GM23338 (cell line): ENCODE measurements around the gene RHBDF2. TPM values are rescaled to one million over a fixed set of nuclear protein-coding genes. Genes with fewer than 3 reads are reported as not detected.

Source experiments
- ATAC-seq: fragments of 200-7000 bp; cut with Tn5 transposase; 3 replicates; pipeline ENCODE4 v1.9.1; 2020
- DNase-seq: peaks from one replicate; pipeline ENCODE4 v3.0.0-alpha.2; 2015; ENCODE audit warnings: low spot score
- H2AFZ ChIP-seq: fragments of 200-600 bp; sonication (generic); 2 replicates; pipeline ENCODE4 v1.8.0; 2016; ENCODE audit warnings: antibody characterized with exemption, mild to moderate bottlenecking, moderate library complexity
- H3F3A ChIP-seq: fragments of 200-600 bp; sonication (generic); replicated peaks from 2 replicates; pipeline ENCODE4 v1.8.0; 2017; ENCODE audit warnings: antibody characterized with exemption, mixed run types, low read depth
- H3K27ac ChIP-seq: fragments of 200-600 bp; sonication (generic); 2 replicates; pipeline ENCODE4 v1.6.1; 2016; ENCODE audit warnings: low read depth
- H3K27me3 ChIP-seq: fragments of 200-600 bp; sonication (generic); 2 replicates; pipeline ENCODE4 v1.8.0; 2016; ENCODE audit warnings: mild to moderate bottlenecking, mixed run types, moderate library complexity; ENCODE audit not compliant: insufficient read depth
- H3K36me3 ChIP-seq: fragments of 200-600 bp; sonication (generic); 2 replicates; pipeline ENCODE4 v1.8.0; 2016; ENCODE audit warnings: mild to moderate bottlenecking; ENCODE audit not compliant: insufficient read depth
- H3K4me1 ChIP-seq: fragments of 200-600 bp; sonication (generic); 2 replicates; pipeline ENCODE4 v1.8.0; 2016; ENCODE audit warnings: mild to moderate bottlenecking, moderate library complexity; ENCODE audit not compliant: insufficient read depth
- H3K4me2 ChIP-seq: fragments of 200-600 bp; sonication (generic); 2 replicates; pipeline ENCODE4 v1.7.1; 2017; ENCODE audit warnings: mixed run types
- H3K4me3 ChIP-seq: fragments of 200-600 bp; sonication (generic); 2 replicates; pipeline ENCODE4 v1.6.1; 2016; ENCODE audit warnings: mixed run types
- H3K79me2 ChIP-seq: fragments of 200-600 bp; sonication (generic); replicated peaks from 2 replicates; pipeline ENCODE4 v1.8.0; 2017; ENCODE audit warnings: mild to moderate bottlenecking; ENCODE audit not compliant: insufficient read depth
- H3K9me2 ChIP-seq: fragments of 200-600 bp; sonication (generic); 2 replicates; pipeline ENCODE4 v1.8.0; 2017; ENCODE audit not compliant: insufficient read depth
- H4K20me1 ChIP-seq: fragments of 200-600 bp; sonication (generic); replicated peaks from 2 replicates; pipeline ENCODE4 v1.8.0; 2017; ENCODE audit warnings: mild to moderate bottlenecking; ENCODE audit not compliant: insufficient read depth
- H3K27ac Mint-ChIP-seq: 2 replicates; pipeline ENCODE4 v1.8.0; 2020; ENCODE audit warnings: inconsistent platforms, mild to moderate bottlenecking, moderate library complexity, mixed read lengths
- H3K27me3 Mint-ChIP-seq: 3 replicates; pipeline ENCODE4 v1.8.0; 2022; ENCODE audit warnings: low read depth, mild to moderate bottlenecking, moderate library complexity, mixed read lengths, inconsistent platforms; ENCODE audit not compliant: insufficient read depth, poor library complexity
- H3K36me3 Mint-ChIP-seq: 3 replicates; pipeline ENCODE4 v1.8.0; 2021; ENCODE audit warnings: low read depth, mild to moderate bottlenecking, inconsistent platforms, moderate library complexity, mixed read lengths
- H3K4me1 Mint-ChIP-seq: 3 replicates; pipeline ENCODE4 v1.8.0; 2020; ENCODE audit warnings: mild to moderate bottlenecking, inconsistent platforms, mixed read lengths
- H3K4me3 Mint-ChIP-seq: 3 replicates; pipeline ENCODE4 v1.8.0; 2021; ENCODE audit warnings: moderate library complexity, mild to moderate bottlenecking, inconsistent platforms, mixed read lengths
- H3K9me3 Mint-ChIP-seq: 3 replicates; pipeline ENCODE4 v1.8.0; 2020; ENCODE audit warnings: moderate library complexity, mild to moderate bottlenecking, inconsistent platforms, mixed read lengths
- CREB1 ChIP-seq: fragments of 250-450 bp; sonication (Bioruptor Pico); IDR thresholded peaks from 2 replicates; pipeline ENCODE4 v1.5.0; 2020; ENCODE audit warnings: low read depth, mild to moderate bottlenecking, moderate library complexity
- CTCF ChIP-seq, 2 experiments: fragments of 200-600 bp in 1 of 2; sonication (generic) in 1 of 2; conservative IDR thresholded peaks; 2 replicates each; pipeline versions ENCODE4 v1.5.1 to v1.6.1; 2016 to 2017; ENCODE audit warnings: antibody characterized with exemption in 2 of 2, low read depth in 2 of 2, mild to moderate bottlenecking in 2 of 2, moderate library complexity in 1 of 2
- ETS1 ChIP-seq: IDR thresholded peaks from 2 replicates; pipeline ENCODE4 v1.6.1; 2016; ENCODE audit warnings: antibody characterized with exemption
- EZH2 ChIP-seq: fragments of 200-600 bp; sonication (generic); IDR thresholded peaks from one replicate; pipeline ENCODE4 v1.8.0; 2017; ENCODE audit warnings: antibody characterized with exemption, mild to moderate bottlenecking, low read depth; ENCODE audit not compliant: unreplicated experiment
- EZH2phosphoT487 ChIP-seq: fragments of 200-600 bp; sonication (generic); IDR thresholded peaks from one replicate; pipeline ENCODE4 v1.8.1; 2018; ENCODE audit warnings: antibody characterized with exemption; ENCODE audit not compliant: unreplicated experiment
- JUNB ChIP-seq: IDR thresholded peaks from one replicate; pipeline ENCODE4 v1.6.1; 2016; ENCODE audit warnings: antibody characterized with exemption; ENCODE audit not compliant: unreplicated experiment
- NANOG ChIP-seq: IDR thresholded peaks from 2 replicates; pipeline ENCODE4 v1.6.1; 2016; ENCODE audit warnings: antibody characterized with exemption, borderline replicate concordance
- REST ChIP-seq: IDR thresholded peaks from one replicate; pipeline ENCODE4 v1.6.1; 2018; ENCODE audit warnings: antibody characterized with exemption; ENCODE audit not compliant: unreplicated experiment
- STAT1 ChIP-seq: IDR thresholded peaks from one replicate; pipeline ENCODE4 v1.6.1; 2016; ENCODE audit warnings: antibody characterized with exemption; ENCODE audit not compliant: unreplicated experiment
- ZNF331 ChIP-seq: fragments of 250-450 bp; sonication (Bioruptor Pico); IDR thresholded peaks from 2 replicates; pipeline ENCODE4 v1.5.0; 2020; ENCODE audit warnings: low read depth, mild to moderate bottlenecking, moderate library complexity
- ZNF462 ChIP-seq: fragments of 250-450 bp; sonication (Bioruptor Pico); IDR thresholded peaks from 2 replicates; pipeline ENCODE4 v1.5.0; 2020; ENCODE audit warnings: mild to moderate bottlenecking, moderate library complexity
- polyA plus RNA-seq: library from polyadenylated mRNA; unstranded; fragments of >200 nt; fragmentation: Nextera tagmentation; extraction: Ambion mirVana; gene quantifications from 2 replicates; pipeline ENCODE4 v1.2.1, GENCODE V29; 2016
- total RNA-seq: library from RNA; depleted of rRNA; stranded (reverse); fragments of >200 nt; shearing (Covaris generic); gene quantifications from 2 replicates; pipeline ENCODE4 v1.2.3, GENCODE V29; 2014

Gene RHBDF2
- total and polyA plus RNA-seq, 2 experiments from 2014 or later, result 9.4 to 29.5 TPM

- Histone ChIP-seq H3K4me3 (no peak overlapping the region), H3K27ac (no peak overlapping the region), H3K27me3 (peaks cover 47% of the 10 kb centered on the region), H3K4me1 (no peaks in the 10 kb centered on the region; the same call in 1 of the 2 replicates), H3K79me2 (no peaks in the 10 kb centered on the region), H3K9me2 (no peaks in the 10 kb centered on the region), H4K20me1 (no peaks in the 10 kb centered on the region), H3F3A (0 out of 2 replicates have a peak, but pooled peaks cover 10% of the 10 kb centered on the region), H3K4me2 (no peak overlapping the region), H3K36me3 (no peaks in the 10 kb centered on the region), H2AFZ (no peak overlapping the region)
- ATAC-seq (no peak), DNase-seq (no peak)
- Mint-ChIP-seq H3K4me3 (no peak overlapping the region; the same call in 2 of the 3 replicates), H3K4me1 (peaks cover 27% of the 10 kb centered on the region), H3K9me3 (no peaks in the 10 kb centered on the region; the same call in 2 of the 3 replicates), H3K27ac (no peak overlapping the region), H3K27me3 (peaks cover 40% of the 10 kb centered on the region), H3K36me3 (no peaks in the 10 kb centered on the region)
- TF ChIP-seq REST (no peak), ZNF331 (CRISPR knock-in tag) (no peak), ZNF462 (CRISPR knock-in tag) (no peak), CTCF (conservative IDR thresholded peaks at IDR 0.05; ENCODE audit: low read depth in 2 of 2) (no peak), CREB1 (CRISPR knock-in tag) (no peak), EZH2 (no peak), EZH2phosphoT487 (no peak), JUNB (no peak), ETS1 (no peak), STAT1 (no peak), NANOG (no peak)
These were observed 33.9 kb upstream of the RHBDF2 start for GRCh38 chr17:76534831-76535732.
